HG03439 (cell line): Measurements from ENCODE around the gene FAT3.

ENCODE experiments used
- ATAC-seq: cut with Tn5 transposase; IDR thresholded peaks from one replicate; pipeline ENCODE4 v1.9.1; 2021; ENCODE audit warnings: mild to moderate bottlenecking, moderate library complexity; ENCODE audit not compliant: unreplicated experiment

Gene FAT3

GRCh38 chr11:92224407-92225124 is at the start of gene FAT3:
Gene FAT3 (plus strand): TSS chr11:92224818. CDS start chr11:92352113, 127,295 bp downstream.
- ATAC-seq = no peak

- ATAC-seq = no peak
Observed at GRCh38 chr11:92179017-92179670, 45.5 kb upstream of the FAT3 start.

DNA sequence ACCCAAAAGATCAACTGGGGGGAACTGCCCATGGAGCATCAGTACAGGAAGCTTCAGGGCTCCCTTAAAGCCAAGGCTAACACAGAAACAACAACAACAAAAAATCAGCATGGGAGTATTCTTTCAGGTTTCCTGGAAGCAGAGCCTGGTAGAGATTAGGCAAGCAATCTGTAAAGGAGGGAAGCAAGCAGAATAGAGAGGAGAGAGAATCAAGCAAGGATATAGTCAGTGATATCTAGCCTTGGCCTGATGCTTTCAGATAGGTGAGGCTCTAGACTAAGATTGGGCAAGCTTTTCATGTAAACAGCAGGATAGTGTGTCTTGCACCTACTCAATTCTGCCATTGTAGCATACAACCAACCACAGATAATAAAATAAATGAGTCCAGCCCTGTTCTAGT is 44.4 kb upstream of the FAT3 start:
- no peak for ATAC-seq

GRCh38 chr11:92180664-92181251 is 43.9 kb upstream of the FAT3 start:
- ATAC-seq = no peak

DNA sequence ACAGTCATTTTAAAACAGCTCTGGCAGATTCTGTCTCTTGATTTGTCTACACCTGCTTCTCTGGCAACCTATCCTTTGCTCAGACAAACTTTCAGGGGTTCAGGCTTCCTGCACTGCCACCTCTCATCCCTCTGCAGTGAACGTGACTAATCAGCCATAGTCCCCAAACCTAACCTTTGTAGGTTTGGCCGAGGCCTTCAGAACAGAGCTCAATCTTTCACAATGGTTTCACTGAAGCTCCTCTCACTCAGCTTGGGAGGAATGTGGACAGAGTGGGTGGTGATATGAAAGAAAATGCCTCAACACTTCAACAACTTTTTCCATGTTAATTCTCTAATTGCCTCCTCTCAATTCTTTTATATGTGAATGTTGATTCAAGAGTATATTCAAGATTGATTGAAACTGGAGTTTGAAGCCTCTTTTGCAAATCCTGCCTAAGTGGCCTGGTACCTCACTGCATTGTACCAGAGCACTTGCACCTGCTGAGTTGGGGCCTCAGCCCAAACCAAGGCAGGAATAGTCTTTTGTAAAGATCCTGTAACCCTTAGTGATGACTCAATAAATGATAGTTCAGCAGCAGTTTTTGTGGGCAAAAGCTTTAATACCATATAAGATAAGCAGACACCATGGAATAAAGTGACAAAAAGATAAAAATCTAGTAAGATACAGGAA is 33.9 kb upstream of the FAT3 start:
- ATAC-seq = no peak

GRCh38 chr11:92192141-92192540 is 32.5 kb upstream of the FAT3 start:
- no peak for ATAC-seq

- no peak for ATAC-seq
Observed at GRCh38 chr11:92198268-92198667, 26.4 kb upstream of the FAT3 start.

DNA sequence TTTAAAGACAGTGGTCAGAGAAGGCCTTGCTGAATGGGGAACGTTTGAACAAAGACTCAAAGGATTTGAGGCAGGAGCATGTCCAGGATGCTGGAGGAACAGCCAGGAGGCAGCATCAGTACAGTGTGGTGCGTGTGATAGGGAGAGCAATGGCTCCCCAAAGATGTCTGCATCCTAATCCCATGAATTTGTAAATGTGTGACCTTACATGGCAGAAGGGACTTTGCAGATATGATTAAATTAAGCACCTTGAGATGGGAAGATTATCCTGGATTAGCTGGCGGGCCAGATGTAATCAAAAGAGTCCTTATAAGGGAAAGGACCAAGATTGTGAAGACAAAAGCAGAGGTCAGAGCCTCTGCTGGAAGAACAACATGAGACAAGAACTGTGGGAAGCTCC is 24.6 kb upstream of the FAT3 start:
- no peak for ATAC-seq

DNA sequence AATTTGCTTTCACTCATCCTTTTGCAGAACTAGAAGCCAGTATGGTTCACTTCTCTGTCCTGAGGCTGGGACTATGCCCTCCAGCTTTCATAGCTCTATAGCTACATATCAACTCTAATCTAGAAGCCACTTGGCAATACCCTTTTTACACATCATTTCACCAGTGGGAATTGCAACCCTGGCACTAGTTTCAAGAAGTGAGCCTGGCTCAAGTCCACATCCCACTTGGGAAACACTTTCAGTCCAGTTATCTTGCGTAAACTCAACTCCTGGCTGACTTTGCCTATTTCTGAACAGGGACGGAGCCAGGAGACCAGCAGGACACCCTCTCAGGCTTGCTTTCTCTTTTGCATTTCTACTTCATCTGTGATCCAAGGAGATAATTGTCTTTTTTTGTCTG is 19.9 kb upstream of the FAT3 start:
- no peak for ATAC-seq

- no peak for ATAC-seq
Observed at GRCh38 chr11:92206441-92206840, 18.2 kb upstream of the FAT3 start.

DNA sequence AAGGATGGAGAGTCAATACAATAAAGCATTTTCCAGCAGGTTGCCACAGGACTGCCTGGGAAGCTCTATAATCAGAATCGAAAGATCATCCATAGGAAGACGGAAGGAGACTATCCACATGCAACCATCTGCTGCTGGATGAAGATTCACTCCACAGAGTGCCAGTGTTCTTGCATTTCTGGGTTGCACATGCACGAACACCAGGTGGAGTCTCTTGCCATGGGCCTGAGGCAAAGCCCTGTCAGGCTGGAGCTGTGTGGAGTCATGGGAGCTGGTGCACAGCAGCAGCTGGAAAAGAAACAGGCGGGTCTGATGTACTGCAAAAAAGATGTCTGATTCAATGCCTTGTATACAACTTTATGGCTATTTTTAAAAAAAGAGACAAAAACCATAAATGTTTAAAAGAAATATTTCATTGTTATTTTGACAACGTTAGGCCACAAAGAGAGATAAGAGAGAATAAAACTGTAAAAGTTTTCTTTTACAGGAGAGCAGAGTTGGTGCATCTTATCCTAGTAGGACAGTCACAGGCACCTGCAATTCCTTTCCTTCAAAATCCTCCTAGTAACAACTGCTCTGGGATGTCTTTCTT is 12.9 kb upstream of the FAT3 start:
- no peak for ATAC-seq

DNA sequence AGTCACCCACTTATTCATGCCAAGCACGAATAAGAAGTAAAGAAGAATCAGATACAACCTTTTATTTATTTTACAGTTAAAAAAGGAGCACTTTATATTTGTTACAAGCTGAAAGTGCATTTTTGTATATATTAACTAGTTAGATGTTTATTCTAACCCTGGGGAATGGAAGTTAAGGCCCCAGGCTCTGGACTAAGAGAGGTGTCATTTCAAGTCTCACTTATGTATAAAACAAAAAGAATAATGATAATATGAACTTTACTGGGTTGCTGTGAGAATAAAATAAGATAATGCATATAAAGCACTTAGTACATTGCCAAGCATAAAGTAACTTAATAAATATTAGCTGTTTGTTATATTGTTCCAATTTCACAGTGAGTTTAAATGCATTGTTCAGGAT is 12.1 kb upstream of the FAT3 start:
- no peak for ATAC-seq

DNA sequence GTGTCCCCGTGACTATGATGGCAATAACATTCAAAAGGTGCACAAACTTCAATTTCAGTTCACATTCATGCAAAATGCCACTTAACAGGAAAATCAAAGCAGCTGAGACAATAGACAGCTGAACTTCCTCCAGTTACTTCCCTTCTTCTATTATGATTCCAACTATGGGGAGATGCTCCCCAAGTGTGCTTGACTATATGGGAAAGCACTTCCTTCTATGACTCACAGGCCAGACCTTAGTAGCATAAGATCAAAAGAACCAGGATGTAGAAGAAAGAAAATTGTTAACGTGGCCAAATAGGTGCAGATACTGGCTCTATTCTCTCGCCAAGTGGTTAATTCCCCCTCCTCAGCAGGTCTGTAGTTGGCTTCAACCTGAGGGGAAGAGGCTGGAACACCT is 7.8 kb upstream of the FAT3 start:
- ATAC-seq = no peak

DNA sequence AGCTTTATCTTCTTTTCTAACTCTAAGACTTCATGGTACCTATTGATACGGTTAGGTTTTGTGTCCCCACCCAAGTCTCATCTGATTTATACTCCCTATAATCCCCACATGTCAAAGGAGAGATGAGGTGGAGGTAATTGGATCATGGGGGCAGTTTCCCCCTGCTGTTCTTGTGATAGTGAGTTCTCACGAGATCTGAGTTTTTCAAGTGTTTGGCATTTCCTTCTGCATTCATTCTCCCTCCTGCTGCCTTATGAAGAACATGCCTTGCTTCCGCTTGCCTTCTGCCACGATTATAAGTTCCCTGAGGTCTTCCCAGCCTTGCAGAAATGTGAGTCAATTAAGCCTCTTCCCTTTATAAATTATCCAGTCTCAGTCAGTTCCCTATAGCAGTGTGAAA is 5.1 kb upstream of the FAT3 start:
- no peak for ATAC-seq

DNA sequence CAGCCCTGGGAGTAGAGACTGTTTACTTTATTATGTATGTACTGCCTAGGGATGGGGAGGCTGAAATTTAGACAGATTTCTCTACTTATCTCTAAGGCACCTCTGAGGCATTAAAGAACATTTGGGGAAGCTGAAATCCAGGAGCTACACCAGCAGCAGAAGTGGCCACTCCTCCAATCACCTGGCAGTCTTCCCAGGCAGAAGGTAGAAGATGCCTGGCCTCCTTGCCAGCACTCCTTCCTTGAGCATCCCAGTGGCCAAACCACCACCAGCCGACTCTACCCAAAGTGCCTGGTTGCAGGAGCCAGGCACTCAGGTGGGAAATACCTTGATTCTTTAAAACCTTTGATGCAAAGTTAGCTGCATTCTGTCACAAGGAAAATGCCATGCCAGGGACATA is 1.9 kb upstream of the FAT3 start:
- no peak for ATAC-seq

DNA sequence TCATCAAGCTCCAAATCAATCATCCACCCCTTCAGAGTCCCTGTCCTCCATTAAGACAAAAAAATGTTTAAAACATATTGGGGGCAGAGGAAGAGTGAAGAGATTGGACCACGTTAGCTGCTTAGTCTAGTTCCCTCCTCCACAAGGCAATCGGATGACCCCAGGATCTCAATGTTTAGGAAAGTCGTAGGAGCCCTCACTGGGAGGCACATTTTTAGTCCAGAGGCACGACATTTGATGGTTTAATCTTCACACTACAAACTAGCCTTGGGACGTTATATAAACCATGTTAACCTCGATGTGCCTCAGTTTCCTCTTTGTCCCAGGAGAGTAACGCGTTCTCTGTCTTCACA is 588 bp upstream of the FAT3 start:
- ATAC-seq = no peak

DNA sequence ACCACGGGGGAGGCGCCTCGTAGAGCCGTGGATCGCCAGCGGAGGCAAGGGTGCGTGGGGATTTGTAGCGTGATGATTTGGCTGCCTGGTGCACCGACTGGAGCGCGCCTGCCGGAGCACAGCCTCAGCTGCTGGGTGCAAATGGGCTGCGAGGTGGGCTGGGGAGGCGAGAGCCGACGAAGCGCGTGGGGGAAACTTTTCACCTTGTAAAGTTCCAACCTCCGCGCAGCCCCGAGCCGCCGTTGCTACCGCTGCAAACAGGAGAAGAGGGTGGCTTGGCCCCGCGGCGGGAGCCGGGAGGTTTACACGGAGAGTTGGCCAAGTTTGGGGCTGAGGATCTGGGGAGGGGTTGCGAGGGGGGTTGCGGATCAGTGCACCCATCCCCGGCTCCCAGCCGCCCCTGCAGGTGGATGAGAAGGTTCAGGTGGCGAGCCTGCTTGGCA is 528 bp downstream of the FAT3 start:
- ATAC-seq = no peak

- ATAC-seq = no peak
Observed at GRCh38 chr11:92225568-92226330, 1.1 kb downstream of the FAT3 start.

GRCh38 chr11:92226331-92227229 is 2.0 kb downstream of the FAT3 start:
- ATAC-seq = no peak
